GM18517 (cell line): Measurements from ENCODE around the gene SLC2A3.
"Not testable (repeated sequence)": the region's sequence is repeated elsewhere in the genome, so short reads cannot be mapped to it uniquely, and the experiment has no call there.

Experiments used
- ATAC-seq: cut with Tn5 transposase; IDR thresholded peaks from one replicate; pipeline ENCODE4 v1.9.1; 2021; ENCODE audit warnings: mild to moderate bottlenecking, moderate library complexity; ENCODE audit not compliant: unreplicated experiment

SLC2A3 gene

DNA sequence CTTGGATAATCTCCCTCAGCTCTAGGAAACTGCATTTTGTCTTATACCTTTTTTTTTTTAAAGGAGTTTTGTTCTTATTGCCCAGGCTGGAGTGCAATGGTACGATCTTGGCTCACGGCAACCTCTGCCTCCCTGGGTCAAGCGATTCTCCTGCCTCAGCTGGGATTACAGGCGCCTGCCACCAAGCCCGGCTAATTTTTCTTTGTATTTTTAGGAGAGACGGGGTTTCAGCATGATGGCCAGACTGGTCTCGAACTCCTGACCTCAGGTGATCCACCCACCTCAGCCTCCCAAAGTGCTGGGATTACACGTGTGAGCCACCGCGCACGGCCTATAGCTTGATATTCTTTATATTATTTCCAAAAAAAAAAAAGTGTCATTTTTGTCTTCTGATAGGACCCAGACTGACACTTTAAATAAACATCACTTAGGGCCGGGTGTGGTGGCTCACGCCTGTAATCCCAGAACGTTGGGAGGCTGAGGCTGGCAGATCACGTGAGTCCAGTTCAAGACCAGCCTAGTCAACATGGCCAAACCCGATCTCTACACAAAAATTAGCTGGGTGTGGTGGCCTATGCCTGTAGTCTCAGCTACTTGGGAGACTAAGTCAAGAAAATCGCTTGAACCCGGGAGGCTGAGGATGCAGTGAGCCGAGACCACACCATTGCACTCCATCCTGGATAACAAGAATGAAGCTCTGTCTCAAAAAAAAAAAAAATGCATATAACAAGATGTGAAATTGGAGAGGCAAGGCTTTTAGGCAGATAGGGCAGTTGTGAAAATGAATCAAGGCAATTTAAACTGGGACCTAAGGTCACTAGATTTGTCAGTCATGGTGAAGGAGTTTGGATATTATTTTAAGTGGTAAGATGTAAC is 18.4 kb downstream of the SLC2A3 start:
- ATAC-seq = no peak

GRCh38 chr12:7916936-7917335 is 19.1 kb downstream of the SLC2A3 start:
- ATAC-seq = no peak

DNA sequence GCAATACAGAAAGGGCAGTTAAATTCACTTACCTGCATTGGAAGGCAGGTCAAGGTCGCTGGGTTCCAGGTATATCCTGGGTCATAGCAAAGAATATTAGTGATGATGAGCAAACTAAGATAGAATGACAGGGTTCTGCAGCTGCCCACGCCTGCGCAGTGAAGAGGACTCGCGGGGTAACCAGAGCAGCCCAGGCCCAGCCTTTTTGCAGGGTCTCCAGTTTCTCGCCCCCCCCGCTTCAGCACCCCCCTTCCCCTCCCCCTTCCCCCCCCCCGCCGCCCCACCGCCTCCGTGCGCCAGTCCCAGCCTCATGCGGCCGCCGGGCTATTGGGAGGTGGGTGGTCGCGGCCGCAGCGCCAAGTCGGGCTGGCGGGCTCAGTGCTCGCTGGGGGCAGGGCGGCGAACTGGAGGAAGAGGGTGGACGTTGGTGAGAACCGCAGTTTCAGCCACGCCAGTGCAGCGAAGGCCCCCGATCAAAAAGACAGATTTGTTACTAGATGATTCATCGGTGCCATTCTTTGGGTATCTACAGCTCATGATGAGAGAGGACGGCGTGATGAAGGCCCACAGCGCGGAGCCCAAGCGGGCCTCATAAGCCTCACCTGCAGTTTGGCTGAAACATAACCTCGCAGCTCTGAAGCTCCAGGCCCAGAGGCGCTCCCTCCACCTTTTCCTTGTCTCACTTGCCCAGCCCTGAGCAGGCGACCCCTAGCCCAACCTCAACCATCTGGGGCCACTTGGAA is 20.2 kb downstream of the SLC2A3 start:
- ATAC-seq = no peak

DNA sequence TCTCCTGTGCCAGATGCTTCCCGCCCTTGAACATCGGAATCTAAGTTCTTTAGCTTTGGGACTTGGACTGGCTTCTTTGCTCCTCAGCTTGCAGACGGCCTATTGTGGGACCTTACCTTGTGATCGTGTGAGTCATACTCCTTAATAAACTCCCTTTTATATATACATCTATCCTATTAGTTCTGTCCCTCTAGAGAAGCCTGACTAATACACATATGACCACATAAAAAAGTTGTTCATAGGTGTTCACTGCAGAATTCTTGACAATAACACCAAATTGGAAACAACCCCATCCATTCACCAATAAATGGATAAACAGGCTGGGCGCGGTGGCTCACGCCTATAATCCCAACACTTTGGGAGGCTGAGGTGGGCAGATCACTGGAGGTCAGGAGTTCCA is 25.9 kb downstream of the SLC2A3 start:
- not testable (repeated sequence) for ATAC-seq

DNA sequence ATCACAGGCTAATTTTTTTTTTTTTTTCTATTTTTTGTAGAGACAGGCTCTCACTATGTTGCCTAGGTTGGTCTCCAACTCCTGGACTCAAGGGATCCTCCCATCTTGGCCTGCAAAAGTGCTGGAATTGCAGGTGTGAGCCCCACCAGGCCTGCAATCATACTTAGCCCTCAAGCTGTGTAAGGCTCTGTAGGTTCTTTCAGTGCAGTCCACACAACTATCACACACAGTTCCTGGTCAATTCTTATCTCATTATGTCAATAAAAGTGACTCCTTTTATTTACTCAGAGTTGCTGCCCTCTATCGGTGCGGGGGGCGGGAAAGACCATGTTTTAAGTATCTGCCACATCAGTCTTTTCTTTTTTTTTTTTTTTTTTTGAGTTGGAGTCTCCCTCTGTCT is 29.0 kb downstream of the SLC2A3 start:
- no peak for ATAC-seq

GRCh38 chr12:7906303-7906702 is 29.7 kb downstream of the SLC2A3 start:
- ATAC-seq = not testable (repeated sequence)

GRCh38 chr12:7905600-7906125 is 30.3 kb downstream of the SLC2A3 start:
- ATAC-seq = not testable (repeated sequence)

DNA sequence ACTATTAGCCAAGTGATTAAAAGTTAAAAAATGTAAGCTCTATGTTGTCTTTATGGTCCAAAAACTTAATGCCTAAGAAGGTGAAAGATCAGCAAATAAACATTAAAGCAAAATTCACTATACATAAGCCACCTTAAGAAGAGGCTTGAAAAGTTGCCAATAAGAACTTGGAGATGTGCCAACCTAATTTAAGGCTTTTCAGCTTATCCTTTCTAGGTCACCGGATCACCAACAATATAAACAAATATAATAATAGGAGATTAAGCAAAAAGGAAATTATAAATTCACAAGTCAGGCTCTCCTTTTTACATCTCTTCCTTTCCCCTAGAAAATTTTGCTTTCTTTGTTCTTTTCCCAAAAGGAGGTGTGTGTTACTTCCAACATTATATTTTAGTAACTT is 30.9 kb downstream of the SLC2A3 start:
- ATAC-seq = no peak

GRCh38 chr12:7902416-7902815 is 33.6 kb downstream of the SLC2A3 start:
- ATAC-seq = not testable (repeated sequence)

DNA sequence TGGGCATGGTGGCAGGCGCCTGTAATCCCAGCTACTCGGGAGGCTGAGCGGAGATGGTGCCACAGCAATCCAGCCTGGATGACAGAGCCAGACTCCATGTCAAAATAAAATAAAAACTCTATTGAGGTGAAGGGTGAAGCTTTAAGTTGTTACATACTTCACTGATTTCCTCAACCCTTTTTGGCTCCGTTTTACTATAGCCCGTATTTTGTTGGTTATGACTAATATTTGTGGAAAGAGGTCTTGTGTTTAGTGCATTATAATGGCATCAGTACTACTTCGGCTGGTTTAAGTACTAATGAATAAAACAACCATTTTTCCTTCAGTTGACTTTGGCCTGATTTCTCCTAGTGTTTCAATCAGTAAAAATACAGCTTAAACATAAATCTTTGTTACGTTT is 36.2 kb downstream of the SLC2A3 start:
- no peak for ATAC-seq

DNA sequence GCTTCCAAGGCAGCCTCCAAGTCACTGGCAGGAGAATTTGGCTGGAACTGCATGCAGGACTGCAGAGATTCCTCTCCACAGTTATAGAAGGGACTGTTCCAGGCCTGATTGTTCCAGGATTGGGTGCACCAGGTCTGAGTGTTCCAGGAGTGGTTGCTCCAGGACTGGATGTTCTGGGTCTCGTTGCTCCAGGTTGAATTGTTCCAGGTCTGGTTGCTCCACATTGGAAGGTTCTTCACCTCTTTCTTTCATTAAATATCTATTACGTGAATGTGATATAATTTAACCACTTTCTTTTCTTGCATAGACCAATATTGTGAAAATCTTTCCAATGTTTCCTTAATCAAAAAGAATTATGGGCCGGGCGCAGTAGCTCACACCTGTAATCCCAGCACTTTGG is 39.3 kb downstream of the SLC2A3 start:
- not testable (repeated sequence) for ATAC-seq

GRCh38 chr12:7892186-7892980 is 43.6 kb downstream of the SLC2A3 start:
- ATAC-seq = no peak

DNA sequence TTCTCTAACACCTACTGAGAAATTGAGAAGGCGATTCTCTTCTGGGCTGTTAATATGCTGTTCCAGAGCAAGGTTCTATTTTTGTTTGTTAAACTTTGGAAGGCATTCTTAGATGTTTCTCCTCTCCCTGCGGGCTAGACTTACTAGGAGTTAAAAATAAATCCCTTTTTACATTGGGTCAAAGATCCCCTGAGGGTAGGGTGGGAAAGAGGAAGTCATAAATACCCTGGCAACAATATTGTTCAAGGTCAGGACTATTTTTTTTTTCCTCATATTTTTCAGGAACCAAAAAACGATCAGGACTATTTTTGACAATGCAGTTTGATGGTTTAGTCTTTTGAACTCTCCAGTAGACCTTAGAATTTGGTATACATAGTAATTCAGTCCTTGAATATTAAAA is 51.3 kb downstream of the SLC2A3 start:
- ATAC-seq = no peak

GRCh38 chr12:7881736-7882120 is 54.3 kb downstream of the SLC2A3 start:
- not testable (repeated sequence) for ATAC-seq

- not testable (repeated sequence) for ATAC-seq
These were observed 54.8 kb downstream of the SLC2A3 start for GRCh38 chr12:7880952-7881735.

DNA sequence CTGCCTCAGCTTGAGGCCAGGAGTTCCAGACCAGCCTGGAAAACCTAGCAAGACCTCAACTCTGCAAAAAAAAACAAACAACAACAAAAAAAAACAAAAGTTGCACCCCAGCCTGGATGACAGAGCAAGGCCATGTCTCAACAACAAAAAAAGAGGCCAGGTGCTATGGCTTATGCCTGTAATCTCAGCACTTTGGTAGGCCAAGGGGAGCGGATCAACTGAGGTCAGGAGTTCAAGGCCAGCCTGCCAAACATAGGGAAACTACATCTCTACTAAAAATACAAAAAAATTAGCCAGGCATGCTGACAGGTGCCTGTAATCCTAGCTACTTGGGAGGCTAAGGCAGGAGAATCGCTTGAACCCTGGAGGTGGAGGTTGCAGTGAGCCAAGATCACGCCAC is 56.7 kb downstream of the SLC2A3 start:
- ATAC-seq = no peak

- ATAC-seq = no peak
These were observed 58.6 kb downstream of the SLC2A3 start for GRCh38 chr12:7877420-7877819.

GRCh38 chr12:7872566-7873319 is 63.2 kb downstream of the SLC2A3 start, which contains the start of gene SLC2A14:
Gene SLC2A14 (minus strand): TSS chr12:7872915. CDS start chr12:7869880, 3,035 bp downstream.
- no peak for ATAC-seq

- ATAC-seq = no peak
These were observed 65.7 kb downstream of the SLC2A3 start for GRCh38 chr12:7870335-7870734.
